Osteoblast (primary cell): ENCODE results near the gene ATF3. TPM values are rescaled to one million over a fixed set of nuclear protein-coding genes. Genes with fewer than 3 reads are reported as not detected.

Source experiments
- DNase-seq: peaks from one replicate; pipeline ENCODE4 v3.0.0; 2011; ENCODE audit warnings: low spot score, mixed read lengths; ENCODE audit not compliant: insufficient read length; ENCODE audit errors: missing footprints
- H2AFZ ChIP-seq: 2 replicates; pipeline ENCODE4 v1.6.0; 2011; ENCODE audit warnings: mild to moderate bottlenecking, low read length
- H3K27ac ChIP-seq: 2 replicates; pipeline ENCODE4 v1.5.1; 2011; ENCODE audit warnings: mild to moderate bottlenecking, low read depth, low read length, moderate library complexity
- H3K27me3 ChIP-seq: 2 replicates; pipeline ENCODE4 v1.6.0; 2012; ENCODE audit warnings: mild to moderate bottlenecking, control low read depth, inconsistent platforms, low read length, moderate library complexity; ENCODE audit not compliant: insufficient read depth
- H3K36me3 ChIP-seq: 2 replicates; pipeline ENCODE4 v1.5.1; 2011; ENCODE audit warnings: mild to moderate bottlenecking, low read length, control low read depth, moderate library complexity; ENCODE audit not compliant: insufficient read depth
- H3K4me1 ChIP-seq: 2 replicates; pipeline ENCODE4 v1.5.1; 2011; ENCODE audit warnings: mild to moderate bottlenecking, low read length, control low read depth, moderate library complexity; ENCODE audit not compliant: insufficient read depth
- H3K4me2 ChIP-seq: 2 replicates; pipeline ENCODE4 v1.6.0; 2011; ENCODE audit warnings: mild to moderate bottlenecking, low read length; ENCODE audit not compliant: insufficient read depth
- H3K4me3 ChIP-seq: fragments of 200-600 bp; sonication (generic); 3 replicates; pipeline ENCODE4 v1.5.1; 2012; ENCODE audit warnings: mild to moderate bottlenecking, low read length, inconsistent platforms; ENCODE audit not compliant: insufficient read depth
- H3K79me2 ChIP-seq: 2 replicates; pipeline ENCODE4 v1.6.0; 2012; ENCODE audit warnings: mild to moderate bottlenecking, low read length, control low read depth, inconsistent platforms; ENCODE audit not compliant: insufficient read depth
- H3K9me3 ChIP-seq: 2 replicates; pipeline ENCODE4 v1.5.1; 2011; ENCODE audit warnings: low read depth, low read length, control low read depth
- H4K20me1 ChIP-seq: 2 replicates; pipeline ENCODE4 v1.6.0; 2012; ENCODE audit warnings: mild to moderate bottlenecking, low read length, control low read depth; ENCODE audit not compliant: insufficient read depth
- total RNA-seq: library from RNA; depleted of rRNA; stranded (reverse); fragments of >200 nt; gene quantifications from 2 replicates; pipeline ENCODE4 v1.2.3, GENCODE V29; 2012
- TF ChIP-seq, protein P1 (sequence below): IDR thresholded peaks from 2 replicates; pipeline ENCODE4 v1.5.1; 2011; ENCODE audit warnings: mild to moderate bottlenecking, low read depth, low read length, moderate library complexity; ENCODE audit errors: extremely low read depth

Gene ATF3
- total RNA-seq, 1 donor: 3.6 TPM

GRCh38 chr1:212670301-212670700, 61.7 kb downstream of the ATF3 start:
- Histone ChIP-seq H3K27me3 (no peaks in the 10 kb centered on the region), H4K20me1 (no peaks in the 10 kb centered on the region), H3K27ac (no peak overlapping the region), H3K4me1 (peaks cover 37% of the 10 kb centered on the region), H2AFZ (no peak overlapping the region), H3K79me2 (no peaks in the 10 kb centered on the region), H3K4me3 (no peak overlapping the region), H3K9me3 (no peaks in the 10 kb centered on the region), H3K36me3 (no peaks in the 10 kb centered on the region), H3K4me2 (no peak overlapping the region)
- no peak for DNase-seq
- TF ChIP-seq, protein P1, sequence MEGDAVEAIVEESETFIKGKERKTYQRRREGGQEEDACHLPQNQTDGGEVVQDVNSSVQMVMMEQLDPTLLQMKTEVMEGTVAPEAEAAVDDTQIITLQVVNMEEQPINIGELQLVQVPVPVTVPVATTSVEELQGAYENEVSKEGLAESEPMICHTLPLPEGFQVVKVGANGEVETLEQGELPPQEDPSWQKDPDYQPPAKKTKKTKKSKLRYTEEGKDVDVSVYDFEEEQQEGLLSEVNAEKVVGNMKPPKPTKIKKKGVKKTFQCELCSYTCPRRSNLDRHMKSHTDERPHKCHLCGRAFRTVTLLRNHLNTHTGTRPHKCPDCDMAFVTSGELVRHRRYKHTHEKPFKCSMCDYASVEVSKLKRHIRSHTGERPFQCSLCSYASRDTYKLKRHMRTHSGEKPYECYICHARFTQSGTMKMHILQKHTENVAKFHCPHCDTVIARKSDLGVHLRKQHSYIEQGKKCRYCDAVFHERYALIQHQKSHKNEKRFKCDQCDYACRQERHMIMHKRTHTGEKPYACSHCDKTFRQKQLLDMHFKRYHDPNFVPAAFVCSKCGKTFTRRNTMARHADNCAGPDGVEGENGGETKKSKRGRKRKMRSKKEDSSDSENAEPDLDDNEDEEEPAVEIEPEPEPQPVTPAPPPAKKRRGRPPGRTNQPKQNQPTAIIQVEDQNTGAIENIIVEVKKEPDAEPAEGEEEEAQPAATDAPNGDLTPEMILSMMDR: no peak

Other genes with a start within 250 kb of the ATF3 start
- 6.5 and 7.1 TPM in 2 replicates for gene PACC1, start 193.9 kb upstream of the ATF3 start, total RNA-seq
- gene NENF, start 175.8 kb upstream of the ATF3 start, total RNA-seq: 33.7 and 35.4 TPM in 2 replicates
- 0.36 and 0.59 TPM in 2 replicates for gene BATF3, start 91.1 kb downstream of the ATF3 start, total RNA-seq
- gene NSL1, start 183.0 kb downstream of the ATF3 start, total RNA-seq: 28.2 and 29.8 TPM in 2 replicates
- gene TATDN3, start 183.1 kb downstream of the ATF3 start, total RNA-seq: 14.1 and 18.3 TPM in 2 replicates
- not detected in 2 replicates for gene SPATA45, start 238.9 kb downstream of the ATF3 start, total RNA-seq
- gene FLVCR1, start 249.5 kb downstream of the ATF3 start, total RNA-seq: 5.4 and 11.2 TPM in 2 replicates